ENCODE measurements around the gene SPACA7.
A peak's percentile ranks its signal among the peaks of the same experiment; 100 is the strongest.

Gene SPACA7, protein sequence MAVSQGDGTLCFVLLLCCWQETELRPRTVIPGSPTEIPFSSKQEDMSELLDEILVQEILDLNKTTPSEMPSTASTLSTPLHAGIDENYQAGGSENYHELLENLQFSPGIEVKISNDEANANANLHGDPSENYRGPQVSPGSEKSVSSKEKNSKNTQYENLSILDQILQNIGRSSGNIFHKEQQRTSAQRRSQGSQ

DNA sequence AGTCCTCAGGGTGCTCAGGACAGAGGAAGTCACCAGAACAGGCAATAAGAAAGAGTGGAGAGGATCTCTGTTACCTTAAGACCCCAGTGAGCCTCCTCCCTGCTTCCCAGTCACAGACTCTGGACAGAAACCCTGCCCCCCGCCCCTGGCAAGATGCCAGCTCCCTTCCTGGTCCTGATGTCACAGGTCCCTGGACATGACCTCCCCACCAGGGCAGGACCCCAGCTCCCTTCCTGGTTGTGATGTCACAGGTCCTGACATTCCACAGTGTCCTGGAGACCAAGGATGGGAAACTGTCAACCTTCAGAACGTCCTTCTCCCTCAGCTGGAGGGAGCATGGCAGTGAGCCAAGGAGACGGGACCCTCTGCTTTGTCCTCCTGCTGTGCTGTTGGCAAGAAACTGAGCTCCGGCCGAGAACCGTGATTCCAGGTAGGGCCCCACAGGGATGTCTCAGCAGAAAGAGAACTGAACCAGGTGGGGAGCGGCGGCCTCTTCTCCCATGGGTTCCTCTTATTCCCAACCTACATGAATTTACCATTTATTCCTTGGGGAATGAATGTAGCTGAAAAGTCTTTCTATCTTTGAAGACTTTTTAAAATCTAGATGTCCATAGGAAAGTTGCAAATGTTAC lies at the start of gene SPACA7:
SPACA7 (plus strand) TSS at position 306 of the 632 bp plus-strand sequence; CDS start at position 337, 31 bp downstream.
- no peak for DNase-seq

DNA sequence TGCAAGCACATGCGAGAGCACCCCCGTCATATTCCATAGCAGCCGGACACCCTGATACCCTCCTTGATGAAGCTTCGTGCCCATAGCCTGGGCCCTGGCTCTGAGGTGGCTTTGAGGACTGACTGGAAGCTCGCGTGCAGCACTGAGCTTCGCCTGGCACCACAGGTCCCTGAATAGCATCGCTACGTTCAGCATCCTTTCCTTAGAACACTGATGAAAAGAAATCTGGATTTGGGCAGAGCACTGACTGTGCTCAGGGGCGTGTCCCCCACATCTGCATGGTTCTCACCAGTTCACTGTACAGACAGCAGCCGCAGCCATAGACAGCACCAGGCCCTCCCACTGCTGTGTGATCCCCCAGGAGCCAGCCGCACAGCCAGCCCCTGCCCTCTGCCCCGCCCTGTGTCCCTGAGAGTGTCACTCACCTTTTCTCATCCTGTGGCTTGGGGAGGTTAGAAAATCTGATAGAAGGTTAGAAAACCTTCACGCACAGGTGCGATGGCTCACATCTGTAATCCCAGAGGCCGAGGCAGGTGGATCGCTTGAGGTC lies 49.3 kb upstream of the SPACA7 start:
- DNase-seq: no peak

DNA sequence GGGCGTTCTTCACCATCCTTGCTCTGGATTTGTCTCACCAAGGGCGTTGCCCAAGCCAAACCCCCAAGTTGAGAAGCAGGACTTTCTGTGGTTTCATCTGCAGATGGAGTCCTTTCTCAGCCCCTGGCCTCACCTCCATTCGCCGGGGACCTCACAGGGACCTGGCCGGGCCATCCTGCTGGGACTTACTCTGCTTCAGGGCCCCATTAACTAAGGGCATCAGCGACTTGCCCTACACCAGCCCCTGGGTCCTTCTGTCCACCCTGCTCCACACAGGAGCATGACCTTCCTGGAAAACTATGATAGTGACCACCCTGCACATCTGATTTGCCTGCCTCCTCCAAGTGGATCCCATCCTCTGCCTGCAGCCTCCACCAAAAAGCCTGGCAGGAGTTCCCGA lies 47.2 kb upstream of the SPACA7 start:
- DNase-seq: no peak

DNA sequence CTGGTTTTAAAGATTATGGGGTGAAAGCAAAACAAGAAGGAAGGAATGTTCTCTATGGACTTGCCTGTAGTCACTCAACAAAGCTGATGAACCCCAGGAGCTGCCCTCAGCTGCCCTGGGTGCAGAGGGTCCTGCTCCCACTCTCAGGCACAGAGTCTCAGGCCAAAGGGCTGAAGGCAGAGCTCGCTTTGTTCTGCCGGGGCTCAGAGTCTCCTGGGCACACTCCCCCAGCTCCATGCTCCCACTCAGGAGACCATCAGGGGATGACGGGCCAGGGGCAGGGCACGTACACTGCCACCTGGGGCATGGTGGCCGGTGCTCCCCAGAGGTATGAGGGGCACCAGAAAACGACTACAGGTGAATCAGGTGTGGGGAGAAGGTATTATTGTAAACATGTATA lies 46.8 kb upstream of the SPACA7 start:
- no peak for DNase-seq

DNA sequence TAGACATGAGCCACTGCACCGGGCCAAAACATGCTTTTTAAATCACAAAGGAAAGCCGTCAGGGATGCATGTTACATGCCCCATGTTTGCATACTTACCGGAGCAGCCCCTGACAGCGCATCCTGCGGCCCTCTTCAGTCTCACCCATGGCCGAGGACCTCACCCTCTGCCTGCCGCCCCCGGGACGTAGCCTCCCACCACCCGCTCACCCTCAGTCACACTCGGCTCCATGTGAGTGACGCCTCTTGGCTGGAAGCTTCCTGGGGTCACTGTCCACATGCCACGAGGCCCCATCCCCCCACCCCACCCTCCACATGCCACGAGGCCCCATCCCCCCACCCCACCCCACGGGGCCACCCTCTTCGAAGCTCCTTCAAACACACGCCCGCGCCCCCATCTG lies 46.1 kb upstream of the SPACA7 start:
- DNase-seq: no peak

DNA sequence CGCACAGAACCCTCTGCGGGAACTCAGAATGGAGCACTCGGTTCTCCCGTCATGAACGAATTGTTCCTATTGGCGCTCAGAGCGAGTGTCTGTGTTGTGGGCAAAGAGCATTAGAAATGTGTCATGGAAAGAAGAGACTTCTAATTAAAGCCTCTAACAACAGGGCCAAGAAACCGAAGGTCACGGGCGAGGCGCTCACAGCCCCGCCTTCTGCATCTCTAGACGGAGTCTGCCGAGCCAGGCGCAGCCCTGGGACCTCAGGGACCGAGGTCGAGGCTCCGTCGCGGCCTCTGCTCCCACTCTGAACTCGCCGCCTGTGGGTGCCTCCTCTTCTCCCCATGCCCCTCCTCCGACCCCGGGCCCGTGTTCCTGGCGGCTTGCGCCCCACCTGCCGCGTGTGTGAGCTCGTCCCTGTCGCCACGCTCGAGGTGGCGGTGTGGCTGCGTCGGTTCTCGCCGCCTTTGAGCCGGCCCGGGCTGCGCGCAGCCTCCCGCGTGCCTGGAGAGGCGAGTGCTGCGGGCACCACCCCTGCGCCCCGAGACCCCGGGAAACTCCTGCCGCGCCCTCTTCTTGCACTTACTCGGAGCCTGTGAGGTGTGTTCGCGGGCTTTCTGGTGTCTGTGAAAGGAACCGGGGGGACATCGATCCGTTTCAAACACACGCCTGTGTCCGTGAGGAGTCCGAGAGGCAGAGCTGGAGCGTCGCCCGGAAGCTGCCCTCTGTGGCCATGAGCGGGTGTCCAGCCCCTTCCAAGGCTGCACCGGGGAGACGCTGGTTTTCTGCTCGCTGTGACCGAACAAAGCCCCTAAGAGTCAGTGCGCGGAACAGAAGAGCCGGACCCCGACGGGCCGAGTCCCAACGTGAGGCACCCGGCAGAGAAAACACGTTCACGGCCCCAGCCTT lies 45.4 kb upstream of the SPACA7 start:
- no peak for DNase-seq

DNA sequence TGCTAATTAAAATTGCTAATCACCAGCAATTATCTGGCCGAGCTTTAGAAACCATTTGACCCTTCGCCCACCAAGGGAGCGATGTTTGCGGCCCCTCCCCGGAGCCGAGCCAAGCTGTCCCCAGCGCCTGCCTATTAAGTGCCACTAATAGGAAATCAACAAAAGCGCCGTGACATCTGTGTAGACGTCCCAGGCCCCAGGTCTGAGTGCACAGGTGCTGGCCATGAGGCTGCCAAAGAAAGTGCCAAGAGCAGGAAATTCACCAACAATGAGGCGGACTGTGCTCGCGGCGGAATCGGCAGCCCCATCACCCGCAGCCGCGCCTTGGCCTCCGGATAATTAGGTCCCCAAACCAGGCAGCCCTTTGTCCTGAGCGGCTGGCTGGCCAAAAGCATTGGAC lies 44.5 kb upstream of the SPACA7 start:
- DNase-seq: no peak

DNA sequence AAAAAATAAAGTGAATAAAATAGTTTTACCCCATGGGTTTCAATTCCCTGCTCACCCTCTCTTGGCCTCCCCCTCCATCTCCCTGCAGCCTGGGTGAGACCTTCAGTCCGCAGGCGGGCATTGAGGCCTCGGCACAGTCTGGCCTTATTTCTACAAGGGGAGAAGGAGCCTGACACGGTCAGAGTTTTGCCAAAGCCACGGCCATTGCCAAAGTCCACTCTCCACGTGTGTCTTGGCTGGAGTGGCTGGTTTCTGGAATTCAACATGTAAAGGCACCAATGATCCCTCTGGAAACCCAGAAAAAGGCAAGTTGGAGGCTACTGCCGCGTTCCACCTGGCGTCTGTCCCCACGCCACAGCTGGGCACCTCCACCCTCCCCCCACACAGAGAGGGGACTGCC lies 43.4 kb upstream of the SPACA7 start:
- DNase-seq: no peak

DNA sequence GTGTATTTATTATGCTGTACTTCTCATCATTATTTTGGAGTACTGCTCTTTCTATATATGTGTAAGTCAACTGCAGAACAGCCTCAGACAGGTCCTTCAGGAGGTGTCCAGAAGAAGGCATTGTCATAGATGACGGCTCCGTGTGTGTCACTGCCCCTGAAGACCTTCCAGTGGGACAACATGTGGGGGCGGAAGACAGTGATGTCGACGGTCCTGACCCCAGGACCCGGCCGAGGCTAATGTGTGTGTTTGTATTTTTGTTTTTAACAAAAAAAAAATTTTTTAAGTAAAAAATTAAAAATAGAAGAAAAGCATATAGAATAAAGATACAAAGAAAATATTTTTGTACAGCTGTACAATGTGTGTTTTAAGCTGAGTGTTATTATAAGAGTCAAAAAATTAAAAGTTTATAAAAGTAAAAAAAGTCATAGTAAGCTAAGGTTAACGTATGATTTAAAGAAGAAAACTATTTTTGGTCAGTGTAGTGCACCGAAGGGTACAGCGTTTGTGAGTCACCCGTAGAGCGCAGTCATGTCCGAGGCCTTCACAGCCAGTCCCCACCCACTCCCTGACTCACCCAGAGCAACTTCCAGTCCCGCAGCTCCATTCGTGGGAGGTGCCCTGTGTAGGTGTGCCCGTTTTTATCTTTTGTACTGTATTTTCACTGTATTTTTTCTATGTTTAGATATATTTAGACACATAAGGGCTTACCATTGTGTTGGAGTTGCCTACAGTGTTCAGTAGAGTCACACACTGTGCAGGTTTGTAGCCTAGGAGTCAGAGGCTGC lies 42.2 kb upstream of the SPACA7 start:
- no peak for DNase-seq

DNA sequence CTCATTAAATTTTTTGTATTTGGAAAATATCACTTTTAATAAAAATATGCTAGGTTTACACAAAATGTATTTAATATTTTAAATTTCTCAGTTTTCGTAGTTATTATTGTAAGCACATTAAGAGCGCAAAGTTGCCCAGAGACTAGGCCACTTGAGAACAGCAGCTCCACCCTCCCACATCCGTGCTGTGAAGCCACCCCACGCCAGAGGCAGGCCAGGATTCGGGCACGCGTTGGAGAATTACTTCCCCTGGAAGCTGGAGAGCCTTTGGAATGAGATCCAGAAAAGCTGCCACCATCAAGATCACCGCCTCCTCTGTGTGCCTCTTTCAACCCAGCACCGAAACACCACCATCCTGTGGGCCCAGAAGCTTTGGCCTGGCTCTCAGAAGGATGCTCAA lies 41.0 kb upstream of the SPACA7 start:
- DNase-seq: no peak

DNA sequence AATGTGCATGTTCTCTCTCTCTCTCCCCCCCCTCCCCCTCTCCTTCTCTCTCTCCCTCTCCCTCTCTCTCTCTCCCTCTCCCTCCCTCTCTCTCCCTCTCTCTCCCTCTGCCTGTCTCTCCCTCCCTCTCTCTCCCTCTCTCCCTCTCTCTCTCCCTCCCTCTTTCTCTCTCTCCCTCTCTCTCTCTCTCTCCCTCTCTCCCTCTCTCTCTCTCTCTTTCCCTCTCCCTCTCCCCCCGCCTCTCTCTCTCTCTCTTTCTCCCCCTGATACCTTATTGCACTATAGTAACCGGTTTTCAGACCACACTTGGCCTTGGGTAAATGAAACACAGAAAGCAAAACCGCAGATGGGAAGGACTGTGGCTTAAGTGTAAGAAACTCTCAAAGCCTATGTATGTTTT lies 34.7 kb upstream of the SPACA7 start:
- DNase-seq: no peak

DNA sequence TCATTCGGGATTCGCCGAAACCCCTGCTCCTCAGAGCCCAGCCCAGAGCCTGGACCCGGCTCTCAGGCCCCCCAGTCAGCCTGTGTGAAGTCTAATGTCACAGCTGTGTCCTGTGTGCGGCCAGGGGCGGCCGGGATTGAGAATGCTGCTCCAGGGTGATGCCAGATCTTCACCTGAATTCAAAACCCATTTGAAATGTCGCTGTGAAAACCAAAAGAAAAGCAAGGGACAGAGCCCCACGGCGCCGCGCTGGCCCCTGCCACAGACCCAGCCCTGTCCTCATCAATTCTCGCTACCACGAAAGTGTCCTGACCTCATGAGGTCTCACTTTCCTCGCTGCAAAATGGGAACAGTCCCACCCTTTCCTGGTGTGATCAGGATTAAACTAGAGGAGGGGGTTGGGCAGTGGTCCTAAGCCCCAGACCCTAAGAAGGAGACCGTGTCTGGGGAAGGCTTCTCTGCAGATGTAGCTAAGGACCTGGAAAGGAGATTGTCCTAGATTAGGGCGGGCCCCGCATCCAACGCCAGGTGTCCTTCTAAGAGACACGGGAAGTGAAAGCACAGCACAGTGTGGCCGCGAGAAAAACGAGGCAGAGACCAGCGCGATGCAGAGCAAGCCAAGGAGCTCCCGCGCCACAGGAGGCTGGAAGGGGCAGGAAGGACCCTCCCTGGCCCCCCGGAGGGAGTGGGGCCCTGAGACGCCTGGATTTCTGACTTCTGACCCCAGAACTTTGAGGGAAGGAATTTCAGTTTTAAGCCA lies 34.0 kb upstream of the SPACA7 start:
- no peak for DNase-seq

DNA sequence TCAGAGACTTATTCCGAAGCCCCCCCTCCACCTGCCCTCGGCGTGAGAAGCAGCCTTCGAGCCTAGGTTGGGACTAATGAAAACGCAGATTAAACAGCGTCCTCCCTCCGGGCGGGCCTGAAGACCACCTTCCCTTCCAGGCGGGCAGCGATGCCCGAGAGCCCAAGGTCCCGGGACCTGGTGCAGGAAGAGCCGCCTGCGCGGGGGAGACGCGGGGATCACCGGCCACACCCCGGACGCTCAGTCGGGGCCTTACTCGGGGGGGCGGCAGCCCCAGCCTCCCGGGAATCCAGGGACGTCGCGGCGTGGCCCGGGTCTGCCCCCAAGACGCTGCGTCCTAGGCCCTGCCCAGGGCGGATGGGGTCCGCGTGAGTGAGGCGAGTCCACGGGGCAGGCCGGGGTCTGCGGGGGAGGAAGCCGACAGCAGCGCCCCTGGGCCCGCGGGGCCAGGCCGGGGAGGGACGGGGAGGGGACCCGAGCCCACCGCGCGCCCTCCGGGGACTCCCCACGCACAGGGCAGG lies 33.3 kb upstream of the SPACA7 start:
- DNase-seq: no peak

DNA sequence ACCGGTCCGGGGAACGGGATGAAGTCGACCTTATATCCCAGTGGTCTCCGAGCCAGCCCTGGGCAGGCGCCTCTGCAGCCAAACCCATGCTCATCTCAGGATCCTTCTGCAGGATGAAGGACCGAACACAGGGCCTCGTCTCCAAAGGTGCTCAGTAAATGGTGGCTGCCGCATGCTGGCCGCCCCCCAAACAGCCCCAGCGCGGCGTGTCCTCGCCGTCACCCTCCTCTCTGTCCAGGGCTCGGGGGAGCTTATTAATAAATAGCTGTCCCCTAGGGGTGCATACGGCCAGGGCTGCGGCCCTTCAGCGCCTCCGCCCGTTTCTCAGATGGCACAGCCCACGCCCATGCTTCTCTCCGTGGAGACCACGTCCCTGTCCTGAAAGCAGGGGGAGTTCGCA lies 32.6 kb upstream of the SPACA7 start:
- DNase-seq: no peak

DNA sequence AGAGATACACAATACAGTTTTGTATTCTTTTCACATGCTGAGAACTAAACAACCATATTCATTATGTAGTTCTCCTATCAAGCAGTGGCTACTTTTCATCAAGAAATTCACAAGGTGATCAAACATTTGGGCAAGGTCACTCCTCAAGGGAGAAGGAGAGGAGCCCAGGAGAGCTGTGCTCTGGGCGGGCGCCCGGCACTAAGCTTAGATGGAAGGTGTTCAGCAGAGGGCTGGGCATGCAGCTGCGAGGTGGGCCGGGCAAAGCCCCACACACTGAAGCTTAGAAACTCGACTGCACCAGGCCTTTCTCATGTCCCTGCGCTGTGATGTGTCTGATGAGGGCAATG lies 30.4 kb upstream of the SPACA7 start:
- DNase-seq: no peak

DNA sequence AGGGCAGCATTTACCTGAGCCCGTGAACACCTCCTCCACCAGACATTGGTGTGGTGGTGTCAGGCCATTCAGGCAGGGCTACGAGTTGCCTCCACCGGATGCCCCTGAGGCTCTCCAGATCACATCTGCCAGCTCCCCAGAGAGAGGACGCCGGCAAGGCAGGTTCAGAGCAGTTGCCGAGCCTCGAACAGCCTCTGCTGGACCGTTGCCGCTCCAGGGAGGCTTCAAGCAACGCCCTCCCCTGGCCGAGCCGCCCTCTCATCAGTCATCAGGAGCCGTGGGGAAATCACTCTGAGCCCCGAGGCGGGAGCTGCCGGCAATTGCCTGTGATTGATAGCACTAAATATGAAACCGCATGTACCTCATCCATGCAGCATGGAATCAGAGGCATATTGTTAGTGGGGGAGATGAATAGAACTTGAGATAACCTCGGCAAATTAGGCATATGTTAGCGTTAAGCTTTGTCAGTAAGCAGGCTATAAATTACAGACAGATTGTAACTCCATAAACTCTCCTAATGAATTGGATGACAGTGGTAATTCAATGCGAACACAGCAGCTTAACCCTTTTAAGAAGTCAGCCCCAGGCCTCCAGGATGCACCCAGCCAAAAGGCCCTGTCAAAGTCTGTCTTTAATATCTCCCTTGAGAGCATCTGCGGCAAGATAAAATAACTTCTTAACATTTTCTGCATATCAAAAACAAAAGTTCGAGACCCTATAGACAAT lies 29.8 kb upstream of the SPACA7 start:
- peak; percentile 64 to 78 for DNase-seq

DNA sequence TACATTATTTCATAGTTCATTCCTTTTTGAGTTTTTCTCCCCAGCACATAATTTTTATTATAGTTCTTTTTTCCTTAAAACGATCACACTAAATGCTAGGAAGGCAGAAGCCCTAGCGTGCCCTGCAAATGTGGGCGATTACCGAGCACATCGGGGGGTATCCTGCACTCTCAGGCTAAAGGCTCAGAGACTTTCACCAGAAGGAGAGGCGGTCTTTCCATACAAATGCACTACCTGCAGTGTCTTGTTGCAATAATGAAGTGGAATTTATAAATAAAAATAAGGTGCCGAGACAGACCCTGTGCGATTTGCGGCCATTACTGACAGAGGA lies 29.3 kb upstream of the SPACA7 start:
- DNase-seq: peak in 1 of 2 experiments; percentile 57

DNA sequence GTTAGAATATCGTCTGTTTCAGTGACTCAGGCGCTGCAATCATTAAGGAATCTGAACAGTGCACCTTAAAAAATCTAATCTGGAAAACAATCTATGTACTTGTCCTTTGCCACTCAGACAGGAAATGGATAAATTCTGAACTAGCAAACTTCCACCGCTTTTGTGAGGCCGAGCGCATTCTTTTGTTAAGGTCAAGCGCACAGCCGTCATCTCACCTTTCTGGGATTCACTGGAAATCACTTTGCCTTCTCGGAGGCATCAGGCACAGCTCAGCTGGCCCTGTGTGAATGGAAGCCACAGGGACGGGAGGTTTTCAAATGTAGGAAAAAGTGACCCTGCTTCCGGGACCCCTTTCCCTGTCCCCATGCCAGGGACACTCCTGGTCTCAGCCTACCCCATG lies 28.2 kb upstream of the SPACA7 start:
- DNase-seq: no peak

DNA sequence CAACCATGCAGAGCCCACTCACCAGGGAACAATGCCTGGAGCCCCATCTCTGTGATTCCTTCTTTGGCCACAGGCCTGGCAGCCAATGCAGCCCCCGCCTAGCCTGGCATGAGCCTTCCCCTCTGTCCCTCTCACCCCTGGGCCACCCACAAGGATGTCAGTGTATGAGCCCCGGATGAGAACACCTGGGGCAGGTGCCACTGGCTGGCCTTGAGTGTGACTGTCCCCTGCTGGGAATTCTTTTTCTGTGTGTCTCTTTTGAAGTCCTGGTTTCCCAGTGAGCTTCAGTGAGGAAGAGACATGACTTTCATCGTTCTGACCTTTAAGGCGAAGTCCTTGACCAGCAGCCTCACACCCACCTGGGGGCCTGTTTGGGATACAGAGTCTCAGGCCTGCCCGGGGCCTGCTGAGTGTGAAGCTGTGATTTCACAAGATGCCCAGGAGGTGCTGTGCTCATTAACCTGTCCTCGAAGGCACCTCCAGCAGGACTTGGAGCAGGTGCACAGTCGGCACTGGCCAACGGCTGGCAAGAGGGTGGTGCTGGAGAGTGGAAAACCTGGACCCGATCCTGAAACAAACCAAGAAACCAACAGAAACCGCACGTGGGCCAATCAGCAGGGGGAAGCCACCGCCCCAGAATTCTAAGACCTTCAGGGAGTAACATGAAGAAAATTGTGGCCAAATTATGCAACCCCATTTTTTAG lies 27.4 kb upstream of the SPACA7 start:
- DNase-seq: no peak

DNA sequence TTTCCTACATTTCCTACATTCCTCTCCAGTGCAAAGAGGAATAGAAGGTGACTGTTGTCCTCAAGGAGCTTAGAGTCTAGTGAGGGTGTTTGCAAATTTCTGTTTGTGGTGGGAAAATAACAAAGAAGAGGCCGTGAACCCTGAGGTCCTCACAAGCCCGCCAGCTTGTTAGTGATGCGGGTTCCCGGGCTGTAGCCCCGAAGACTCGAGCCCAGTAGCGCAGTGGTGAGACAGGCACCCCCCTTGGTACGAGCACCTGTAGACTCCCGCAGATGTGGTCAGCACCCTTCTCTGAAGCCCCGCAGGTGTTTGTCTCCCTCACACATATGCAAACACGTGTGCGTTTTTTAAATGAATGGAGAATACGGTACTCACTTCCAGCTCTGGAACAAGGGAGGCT lies 26.5 kb upstream of the SPACA7 start:
- no peak for DNase-seq

DNA sequence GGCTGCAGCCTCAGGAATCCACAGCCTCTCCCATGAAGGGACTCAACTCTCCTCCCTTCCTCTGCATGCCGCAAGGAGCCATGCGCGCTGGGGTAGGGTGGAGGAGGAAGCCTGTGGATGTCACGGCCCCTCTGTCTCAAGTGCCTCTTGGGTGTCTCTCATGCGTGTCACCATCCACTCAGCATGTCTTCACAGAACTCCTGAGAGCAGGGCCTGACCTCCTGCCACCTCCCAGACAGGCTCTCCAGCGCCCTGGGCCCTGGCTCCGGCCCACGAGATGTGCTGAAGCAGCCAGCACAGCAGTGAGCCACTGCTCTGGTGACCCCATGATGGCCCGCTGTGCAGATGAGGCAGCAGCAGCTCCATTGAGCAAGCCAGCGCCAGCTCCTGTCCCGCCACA lies 25.9 kb upstream of the SPACA7 start:
- DNase-seq: no peak

All from NCI-H1930 (cell line).